ENCODE measurements around the gene TOX4. TPM values are rescaled to one million over a fixed set of nuclear protein-coding genes. Genes with fewer than 3 reads are reported as not detected.
A peak's percentile ranks its signal among the peaks of the same experiment; 100 is the strongest.

Gene TOX4
- total RNA-seq, 1 experiment from 2014 or later: 50.1 TPM

DNA sequence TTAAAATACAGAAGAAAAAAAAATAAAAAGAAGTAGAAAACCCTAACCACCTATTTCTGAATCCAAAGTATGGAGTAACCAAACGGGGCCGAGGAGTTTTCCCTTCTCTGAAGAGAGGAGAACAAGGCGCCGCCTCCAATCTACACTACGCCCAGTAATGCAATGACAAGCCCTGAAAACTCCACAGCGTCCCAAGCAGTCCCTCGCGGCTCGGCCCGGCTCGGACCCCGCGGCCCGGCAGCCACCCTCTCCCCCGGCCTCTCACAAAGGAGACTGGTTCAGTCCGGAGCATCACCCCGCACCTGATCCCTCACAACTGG lies 21.4 kb upstream of the TOX4 start:
- POLR2A ChIA-PET: interaction anchor here (0.5 kb wide), 1 partner anchor 8 kb away, joined by 5 read pairs; no protein-coding TSS in a partner anchor
- H3K4me3 ChIP-seq (ENCODE audit: low read depth in 2 of 2, low read length in 2 of 2): peak overlapping the region; percentile 77 to 96
- in situ Hi-C loops (cut with HindIII; ENCODE audit: low pct_unique_long_range_greater_than_20kb, low sequenced_read_pairs): no loop called here
- CTCF ChIA-PET: interaction anchor here (0.5 to 1.1 kb wide), 2 partner anchors 18 to 211 kb away, joined by 4 read pairs; no protein-coding TSS in a partner anchor
- no peaks in the 10 kb centered on the region for H3K27me3 ChIP-seq (ENCODE audit: control insufficient read depth, insufficient read depth, low read length)
- H3K4me1 ChIP-seq (ENCODE audit: control insufficient read depth, insufficient read depth, low read length): peaks cover 4% of the 10 kb centered on the region; the same call in 1 of the 2 replicates
- no TSS peak for BruUV-seq (replicated peaks)
- no peaks in the 10 kb centered on the region for H3K9me3 ChIP-seq (ENCODE audit: control insufficient read depth, insufficient read depth, low read depth, low read length)
- peaks cover 3% of the 10 kb centered on the region for H3K36me3 ChIP-seq (ENCODE audit: control insufficient read depth, insufficient read depth, low read length)
- peak overlapping the region; percentile 92 for H3K27ac ChIP-seq (ENCODE audit: low read length)
- DNase-seq (ENCODE audit: low read depth, low spot score): no peak
- TF ChIP-seq POLR2AphosphoS5 (IDR thresholded peaks at IDR 0.05; ENCODE audit: low read depth, low read length): no peak
- TF ChIP-seq, protein P1, sequence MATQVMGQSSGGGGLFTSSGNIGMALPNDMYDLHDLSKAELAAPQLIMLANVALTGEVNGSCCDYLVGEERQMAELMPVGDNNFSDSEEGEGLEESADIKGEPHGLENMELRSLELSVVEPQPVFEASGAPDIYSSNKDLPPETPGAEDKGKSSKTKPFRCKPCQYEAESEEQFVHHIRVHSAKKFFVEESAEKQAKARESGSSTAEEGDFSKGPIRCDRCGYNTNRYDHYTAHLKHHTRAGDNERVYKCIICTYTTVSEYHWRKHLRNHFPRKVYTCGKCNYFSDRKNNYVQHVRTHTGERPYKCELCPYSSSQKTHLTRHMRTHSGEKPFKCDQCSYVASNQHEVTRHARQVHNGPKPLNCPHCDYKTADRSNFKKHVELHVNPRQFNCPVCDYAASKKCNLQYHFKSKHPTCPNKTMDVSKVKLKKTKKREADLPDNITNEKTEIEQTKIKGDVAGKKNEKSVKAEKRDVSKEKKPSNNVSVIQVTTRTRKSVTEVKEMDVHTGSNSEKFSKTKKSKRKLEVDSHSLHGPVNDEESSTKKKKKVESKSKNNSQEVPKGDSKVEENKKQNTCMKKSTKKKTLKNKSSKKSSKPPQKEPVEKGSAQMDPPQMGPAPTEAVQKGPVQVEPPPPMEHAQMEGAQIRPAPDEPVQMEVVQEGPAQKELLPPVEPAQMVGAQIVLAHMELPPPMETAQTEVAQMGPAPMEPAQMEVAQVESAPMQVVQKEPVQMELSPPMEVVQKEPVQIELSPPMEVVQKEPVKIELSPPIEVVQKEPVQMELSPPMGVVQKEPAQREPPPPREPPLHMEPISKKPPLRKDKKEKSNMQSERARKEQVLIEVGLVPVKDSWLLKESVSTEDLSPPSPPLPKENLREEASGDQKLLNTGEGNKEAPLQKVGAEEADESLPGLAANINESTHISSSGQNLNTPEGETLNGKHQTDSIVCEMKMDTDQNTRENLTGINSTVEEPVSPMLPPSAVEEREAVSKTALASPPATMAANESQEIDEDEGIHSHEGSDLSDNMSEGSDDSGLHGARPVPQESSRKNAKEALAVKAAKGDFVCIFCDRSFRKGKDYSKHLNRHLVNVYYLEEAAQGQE (IDR thresholded peaks at IDR 0.05; ENCODE audit: insufficient read depth in 1 of 2, low read depth in 2 of 2, low read length in 1 of 2): no peak
- TF ChIP-seq, protein P2, sequence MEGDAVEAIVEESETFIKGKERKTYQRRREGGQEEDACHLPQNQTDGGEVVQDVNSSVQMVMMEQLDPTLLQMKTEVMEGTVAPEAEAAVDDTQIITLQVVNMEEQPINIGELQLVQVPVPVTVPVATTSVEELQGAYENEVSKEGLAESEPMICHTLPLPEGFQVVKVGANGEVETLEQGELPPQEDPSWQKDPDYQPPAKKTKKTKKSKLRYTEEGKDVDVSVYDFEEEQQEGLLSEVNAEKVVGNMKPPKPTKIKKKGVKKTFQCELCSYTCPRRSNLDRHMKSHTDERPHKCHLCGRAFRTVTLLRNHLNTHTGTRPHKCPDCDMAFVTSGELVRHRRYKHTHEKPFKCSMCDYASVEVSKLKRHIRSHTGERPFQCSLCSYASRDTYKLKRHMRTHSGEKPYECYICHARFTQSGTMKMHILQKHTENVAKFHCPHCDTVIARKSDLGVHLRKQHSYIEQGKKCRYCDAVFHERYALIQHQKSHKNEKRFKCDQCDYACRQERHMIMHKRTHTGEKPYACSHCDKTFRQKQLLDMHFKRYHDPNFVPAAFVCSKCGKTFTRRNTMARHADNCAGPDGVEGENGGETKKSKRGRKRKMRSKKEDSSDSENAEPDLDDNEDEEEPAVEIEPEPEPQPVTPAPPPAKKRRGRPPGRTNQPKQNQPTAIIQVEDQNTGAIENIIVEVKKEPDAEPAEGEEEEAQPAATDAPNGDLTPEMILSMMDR (IDR thresholded peaks at IDR 0.05): no peak
- no peak for TF ChIP-seq SIN3A (IDR thresholded peaks at IDR 0.05; ENCODE audit: borderline replicate concordance, insufficient read depth, low read depth, low read length)
- TF ChIP-seq TCF7L2 (IDR thresholded peaks at IDR 0.05; ENCODE audit: low read depth, low read length): no peak
- intact Hi-C loops (cut with micrococcal nuclease; ENCODE audit: unreplicated experiment): no loop called here
- peak; percentile 46 for ATAC-seq

DNA sequence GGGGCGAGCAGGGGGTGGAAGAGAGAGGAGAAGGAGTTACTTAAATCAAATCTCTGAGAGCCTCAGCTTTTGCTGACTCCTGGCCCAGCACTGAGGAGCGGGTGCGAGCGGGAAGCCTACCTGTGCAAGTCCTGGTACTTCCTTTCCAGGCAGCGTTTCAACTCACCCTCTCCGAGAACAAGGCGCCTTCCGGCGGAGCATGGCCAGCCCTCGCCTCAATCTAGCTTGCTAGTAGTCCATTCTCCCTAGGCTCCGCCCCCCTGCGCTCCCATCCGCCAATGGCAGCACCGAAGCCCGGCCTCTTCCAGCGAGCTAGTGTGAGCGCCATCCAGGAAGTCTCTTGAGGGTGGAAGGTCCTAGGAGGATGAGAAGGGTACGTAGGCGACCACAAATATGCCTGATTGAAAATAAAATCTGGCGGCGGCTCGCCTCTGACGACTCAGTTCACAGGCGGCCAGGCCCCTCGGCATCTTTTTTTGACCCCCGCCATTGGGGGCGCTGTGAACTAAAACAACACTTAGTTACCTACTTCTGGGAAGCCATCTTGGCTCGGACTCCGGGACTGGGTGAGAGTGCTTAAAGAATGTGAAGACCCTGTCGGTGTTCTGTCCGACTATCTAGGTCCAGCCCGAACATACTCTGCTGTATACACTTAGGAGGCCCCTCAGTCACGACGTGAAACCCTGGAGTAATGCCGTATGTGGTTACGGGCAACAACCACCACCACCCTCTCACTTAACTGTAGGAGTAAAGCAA lies 20.9 kb upstream of the TOX4 start, which contains the start of gene CHD8:
CHD8 (minus strand) TSS at position 212 of the 756 bp plus-strand sequence. CDS start 24,480 bp downstream, outside the sequence.
- Histone ChIP-seq H3K4me3 (ENCODE audit: low read depth in 2 of 2, low read length in 2 of 2) (peak within 1 kb of the TSS; percentile 77 to 96), H3K27me3 (ENCODE audit: control insufficient read depth, insufficient read depth, low read length) (no peaks in the 10 kb centered on the region), H3K4me1 (ENCODE audit: control insufficient read depth, insufficient read depth, low read length) (peaks cover 4% of the 10 kb centered on the region; the same call in 1 of the 2 replicates), H3K9me3 (ENCODE audit: control insufficient read depth, insufficient read depth, low read depth, low read length) (no peaks in the 10 kb centered on the region), H3K27ac (ENCODE audit: low read length) (peak within 1 kb of the TSS; percentile 98), H3K36me3 (ENCODE audit: control insufficient read depth, insufficient read depth, low read length) (peaks cover 3% of the 10 kb centered on the region; the same call in 1 of the 2 replicates)
- intact Hi-C loops (cut with micrococcal nuclease; ENCODE audit: unreplicated experiment) (no loop called here), in situ Hi-C loops (cut with HindIII; ENCODE audit: low pct_unique_long_range_greater_than_20kb, low sequenced_read_pairs) (no loop called here)
- ChIA-PET POLR2A (interaction anchor here (0.5 kb wide), 1 partner anchor 9 kb away, joined by 5 read pairs; no protein-coding TSS in a partner anchor), CTCF (interaction anchor here (0.5 to 1.1 kb wide), 4 partner anchors 19 to 328 kb away, joined by 4 to 12 read pairs (median 8); no protein-coding TSS in a partner anchor)
- DNase-seq (ENCODE audit: low read depth, low spot score) (peak; percentile 96), ATAC-seq (peak; percentile 99)
- TF ChIP-seq POLR2AphosphoS5 (IDR thresholded peaks at IDR 0.05; ENCODE audit: low read depth, low read length) (peak; percentile 73; the same call in 1 of the 2 replicates), TCF7L2 (IDR thresholded peaks at IDR 0.05; ENCODE audit: low read depth, low read length) (peak; percentile 46; the same call in 1 of the 2 replicates), SIN3A (IDR thresholded peaks at IDR 0.05; ENCODE audit: borderline replicate concordance, insufficient read depth, low read depth, low read length) (no peak)
- TF ChIP-seq, protein P2 (IDR thresholded peaks at IDR 0.05): peak; percentile 78
- TF ChIP-seq, protein P1 (IDR thresholded peaks at IDR 0.05; ENCODE audit: insufficient read depth in 1 of 2, low read depth in 2 of 2, low read length in 1 of 2): no peak
- BruUV-seq (replicated peaks): no TSS peak

Data from Panc1 (cell line).